ENCODE results near the gene RNF40. TPM values are rescaled to one million over a fixed set of nuclear protein-coding genes. Genes with fewer than 3 reads are reported as not detected.
A peak's percentile ranks its signal among the peaks of the same experiment; 100 is the strongest.

Gene RNF40
- total RNA-seq, 1 donor, result 73.5 TPM

GRCh38 chr16:30767767-30768465, 5.8 kb downstream of the RNF40 start:
- no peak for DNase-seq (ENCODE audit: low read depth)
- no peak for TF ChIP-seq CTCF (IDR thresholded peaks at IDR 0.05; ENCODE audit: insufficient read depth, low read length)
- no peak overlapping the region for H3K4me3 ChIP-seq (ENCODE audit: low read depth, low read length)

GRCh38 chr16:30768583-30769181, 6.6 kb downstream of the RNF40 start:
- no peak overlapping the region for H3K4me3 ChIP-seq (ENCODE audit: low read depth, low read length)
- no peak for TF ChIP-seq CTCF (IDR thresholded peaks at IDR 0.05; ENCODE audit: insufficient read depth, low read length)
- no peak for DNase-seq (ENCODE audit: low read depth)

- no peak for TF ChIP-seq CTCF (IDR thresholded peaks at IDR 0.05; ENCODE audit: insufficient read depth, low read length)
- H3K4me3 ChIP-seq (ENCODE audit: low read depth, low read length), result no peak overlapping the region
- no peak for DNase-seq (ENCODE audit: low read depth)
Measured at GRCh38 chr16:30769379-30770089, 7.4 kb downstream of the RNF40 start.

- no peak overlapping the region for H3K4me3 ChIP-seq (ENCODE audit: low read depth, low read length)
- DNase-seq (ENCODE audit: low read depth), result no peak
- no peak for TF ChIP-seq CTCF (IDR thresholded peaks at IDR 0.05; ENCODE audit: insufficient read depth, low read length)
Measured at GRCh38 chr16:30771726-30772125, 9.6 kb downstream of the RNF40 start.

GRCh38 chr16:30773826-30774225, 11.7 kb downstream of the RNF40 start:
- H3K4me3 ChIP-seq (ENCODE audit: low read depth, low read length), result no peak overlapping the region
- no peak for TF ChIP-seq CTCF (IDR thresholded peaks at IDR 0.05; ENCODE audit: insufficient read depth, low read length)
- DNase-seq (ENCODE audit: low read depth), result no peak

GRCh38 chr16:30774367-30775130, 12.4 kb downstream of the RNF40 start:
- TF ChIP-seq CTCF (IDR thresholded peaks at IDR 0.05; ENCODE audit: insufficient read depth, low read length), result no peak
- peak overlapping the region; percentile 82 for H3K4me3 ChIP-seq (ENCODE audit: low read depth, low read length)
- DNase-seq (ENCODE audit: low read depth), result no peak

All from fibroblast of the aortic adventitia (primary cell).